ENCODE data around the gene RBBP9. TPM values are rescaled to one million over a fixed set of nuclear protein-coding genes. Genes with fewer than 3 reads are reported as not detected.
A peak's percentile ranks its signal among the peaks of the same experiment; 100 is the strongest.
"Not testable (repeated sequence)": the region's sequence is repeated elsewhere in the genome, so short reads cannot be mapped to it uniquely, and the experiment has no call there.

The RBBP9 gene
- total and polyA plus RNA-seq, 2 experiments from 2014 or later: 11.3 to 29.9 TPM

DNA sequence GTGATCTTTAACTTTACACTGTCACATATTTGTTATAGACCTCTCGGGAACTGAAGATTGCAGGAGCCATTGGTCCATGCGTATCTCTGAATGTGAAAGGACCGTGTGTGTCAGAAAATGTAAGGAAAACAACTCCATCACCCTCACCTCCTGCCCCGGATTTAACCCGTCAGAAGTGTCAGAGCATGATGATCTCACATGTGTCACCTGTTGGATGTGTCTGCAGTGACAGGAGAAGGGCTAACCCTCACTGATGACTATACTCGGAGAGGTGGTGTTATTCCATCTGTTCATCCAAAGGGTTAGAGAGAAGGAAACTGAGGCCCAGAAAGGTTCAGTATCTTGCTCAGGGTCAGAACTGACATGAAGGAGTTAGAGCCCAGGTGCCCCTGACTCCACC, 35.6 kb upstream of the RBBP9 start:
- Histone ChIP-seq H3K4me3 (no peak overlapping the region), H3K4me1 (ENCODE audit: insufficient read depth) (peaks cover 10% of the 10 kb centered on the region), H3F3A (ENCODE audit: insufficient read depth) (peaks cover 10% of the 10 kb centered on the region), H3K79me2 (ENCODE audit: insufficient read depth) (peaks cover 13% of the 10 kb centered on the region; the same call in 1 of the 2 replicates), H3K36me3 (ENCODE audit: low read depth) (peaks cover 45% of the 10 kb centered on the region), H4K20me1 (ENCODE audit: insufficient read depth) (no peaks in the 10 kb centered on the region), H3K9ac (no peak overlapping the region), H3K9me3 (ENCODE audit: low read depth) (no peaks in the 10 kb centered on the region), H3K27ac (no peak overlapping the region), H2AFZ (no peak overlapping the region), H3K9me2 (ENCODE audit: insufficient read depth) (no peaks in the 10 kb centered on the region), H3K27me3 (replicated peaks; ENCODE audit: insufficient read depth) (no peaks in the 10 kb centered on the region), H3K4me2 (ENCODE audit: unreplicated experiment) (no peak overlapping the region)
- WGBS, 2 experiments (ENCODE audit: low coverage in 1 of 2, low lambda C conversion rate in 2 of 2, missing lambda C conversion rate in 2 of 2): 94% methylated on average over 6 of the region's 6 CpGs
- no peak for DNase-seq
- in situ Hi-C loops (cut with MboI): no loop called here
- TF ChIP-seq EZH2phosphoT487 (IDR thresholded peaks at IDR 0.05; ENCODE audit: insufficient read depth, low read depth): no peak
- no peak for TF ChIP-seq EZH2 (IDR thresholded peaks at IDR 0.05; ENCODE audit: insufficient read depth, poor library complexity, severe bottlenecking)

DNA sequence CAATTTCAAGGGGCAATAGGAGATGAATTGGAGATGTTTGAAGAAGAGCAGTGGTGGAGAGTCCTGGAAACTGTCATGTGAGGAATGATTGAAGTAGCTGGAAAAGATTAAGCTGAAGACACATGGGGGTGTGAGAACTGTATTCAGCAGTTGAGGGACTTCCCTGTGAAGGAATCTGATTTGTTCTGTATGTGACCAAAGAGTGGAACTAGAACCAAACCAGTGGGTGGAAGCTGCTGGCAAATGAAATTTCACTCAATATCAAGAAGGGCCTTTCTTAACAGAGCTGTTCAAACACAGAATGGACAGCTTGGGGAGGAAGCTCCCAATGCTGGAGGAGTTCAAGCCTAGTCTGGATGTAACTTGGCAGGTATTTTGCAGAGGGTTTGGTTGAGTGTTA, 32.0 kb upstream of the RBBP9 start:
- H3K9me2 ChIP-seq (ENCODE audit: insufficient read depth): no peaks in the 10 kb centered on the region
- H3K4me2 ChIP-seq (ENCODE audit: unreplicated experiment): no peak overlapping the region
- H3F3A ChIP-seq (ENCODE audit: insufficient read depth): peaks cover 22% of the 10 kb centered on the region
- H2AFZ ChIP-seq: no peak overlapping the region
- peaks cover 13% of the 10 kb centered on the region; the same call in 1 of the 2 replicates for H3K79me2 ChIP-seq (ENCODE audit: insufficient read depth)
- no peak overlapping the region for H3K9ac ChIP-seq
- TF ChIP-seq EZH2 (IDR thresholded peaks at IDR 0.05; ENCODE audit: insufficient read depth, poor library complexity, severe bottlenecking) (no peak), EZH2phosphoT487 (IDR thresholded peaks at IDR 0.05; ENCODE audit: insufficient read depth, low read depth) (no peak)
- no peak overlapping the region for H3K4me3 ChIP-seq
- no peaks in the 10 kb centered on the region for H3K9me3 ChIP-seq (ENCODE audit: low read depth)
- in situ Hi-C loops (cut with MboI): no loop called here
- no peak for DNase-seq
- H4K20me1 ChIP-seq (ENCODE audit: insufficient read depth): no peaks in the 10 kb centered on the region
- H3K36me3 ChIP-seq (ENCODE audit: low read depth): peaks cover 51% of the 10 kb centered on the region
- no peak overlapping the region for H3K27ac ChIP-seq
- no peaks in the 10 kb centered on the region for H3K27me3 ChIP-seq (replicated peaks; ENCODE audit: insufficient read depth)
- peaks cover 36% of the 10 kb centered on the region for H3K4me1 ChIP-seq (ENCODE audit: insufficient read depth)

DNA sequence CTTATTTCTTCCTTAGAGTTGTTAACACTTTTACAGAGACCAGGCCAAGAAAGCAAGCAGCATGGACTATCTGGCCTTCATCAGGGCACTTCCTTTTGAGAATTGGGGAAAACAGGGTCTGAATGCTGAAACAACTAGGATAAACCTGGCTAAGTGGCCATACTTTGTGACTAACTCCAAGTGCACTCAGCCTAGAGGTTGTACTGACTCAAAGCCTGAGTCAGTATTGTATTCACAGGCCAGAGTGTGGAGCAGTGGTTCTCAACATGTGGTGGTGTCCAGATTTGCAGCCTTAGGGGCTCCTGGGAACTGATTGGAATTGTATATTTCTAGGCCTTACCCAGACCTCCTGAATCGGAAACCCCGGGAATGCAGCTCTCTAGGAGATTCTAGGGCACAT, 30.8 kb upstream of the RBBP9 start:
- H3F3A ChIP-seq (ENCODE audit: insufficient read depth): peaks cover 27% of the 10 kb centered on the region
- in situ Hi-C loops (cut with MboI): no loop called here
- no peak overlapping the region for H2AFZ ChIP-seq
- peak overlapping the region; percentile 46; the same call in 1 of the 2 replicates for H3K9ac ChIP-seq
- no peaks in the 10 kb centered on the region for H3K9me2 ChIP-seq (ENCODE audit: insufficient read depth)
- peaks cover 16% of the 10 kb centered on the region; the same call in 1 of the 2 replicates for H3K79me2 ChIP-seq (ENCODE audit: insufficient read depth)
- no peaks in the 10 kb centered on the region for H3K27me3 ChIP-seq (replicated peaks; ENCODE audit: insufficient read depth)
- H3K4me1 ChIP-seq (ENCODE audit: insufficient read depth): peaks cover 44% of the 10 kb centered on the region
- no peak for TF ChIP-seq EZH2phosphoT487 (IDR thresholded peaks at IDR 0.05; ENCODE audit: insufficient read depth, low read depth)
- no peak for TF ChIP-seq EZH2 (IDR thresholded peaks at IDR 0.05; ENCODE audit: insufficient read depth, poor library complexity, severe bottlenecking)
- peak; percentile 89 for DNase-seq
- no peaks in the 10 kb centered on the region for H4K20me1 ChIP-seq (ENCODE audit: insufficient read depth)
- H3K27ac ChIP-seq: peak overlapping the region; percentile 79
- peaks cover 50% of the 10 kb centered on the region for H3K36me3 ChIP-seq (ENCODE audit: low read depth)
- H3K4me2 ChIP-seq (ENCODE audit: unreplicated experiment): peak overlapping the region; percentile 38
- WGBS, 2 experiments (ENCODE audit: low coverage in 1 of 2, low lambda C conversion rate in 2 of 2, missing lambda C conversion rate in 2 of 2): 66 to 73% methylated on average over 2 of the region's 2 CpGs
- H3K4me3 ChIP-seq: no peak overlapping the region
- no peaks in the 10 kb centered on the region for H3K9me3 ChIP-seq (ENCODE audit: low read depth)

DNA sequence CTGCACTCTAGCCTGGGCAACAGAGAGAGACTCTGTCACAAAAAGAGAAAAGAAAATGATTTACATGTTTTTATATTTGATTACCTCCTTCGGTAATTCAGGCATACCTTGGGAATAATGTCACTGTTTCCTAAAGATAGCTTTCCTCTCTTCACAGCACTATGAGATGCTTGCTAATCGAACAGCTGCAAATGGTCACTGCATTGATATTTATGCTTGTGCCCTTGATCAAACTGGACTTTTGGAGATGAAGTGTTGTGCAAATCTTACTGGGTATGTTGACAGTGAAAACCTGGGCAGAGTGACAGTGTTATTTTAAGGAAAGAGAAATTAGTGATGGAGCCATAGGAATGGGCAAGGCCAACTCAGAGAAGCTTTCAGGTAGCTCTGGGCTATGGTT, 30.3 kb upstream of the RBBP9 start:
- DNase-seq: peak; percentile 28
- H2AFZ ChIP-seq: no peak overlapping the region
- TF ChIP-seq EZH2phosphoT487 (IDR thresholded peaks at IDR 0.05; ENCODE audit: insufficient read depth, low read depth): no peak
- TF ChIP-seq EZH2 (IDR thresholded peaks at IDR 0.05; ENCODE audit: insufficient read depth, poor library complexity, severe bottlenecking): no peak
- peak overlapping the region; percentile 38 for H3K4me2 ChIP-seq (ENCODE audit: unreplicated experiment)
- H3K27me3 ChIP-seq (replicated peaks; ENCODE audit: insufficient read depth): no peaks in the 10 kb centered on the region
- peaks cover 44% of the 10 kb centered on the region for H3K4me1 ChIP-seq (ENCODE audit: insufficient read depth)
- 79 to 81% methylated on average over 2 of the region's 2 CpGs for WGBS, 2 experiments (ENCODE audit: low coverage in 1 of 2, low lambda C conversion rate in 2 of 2, missing lambda C conversion rate in 2 of 2)
- H3K79me2 ChIP-seq (ENCODE audit: insufficient read depth): peaks cover 16% of the 10 kb centered on the region; the same call in 1 of the 2 replicates
- peak overlapping the region; percentile 46; the same call in 1 of the 2 replicates for H3K9ac ChIP-seq
- no peaks in the 10 kb centered on the region for H3K9me2 ChIP-seq (ENCODE audit: insufficient read depth)
- H4K20me1 ChIP-seq (ENCODE audit: insufficient read depth): no peaks in the 10 kb centered on the region
- H3K27ac ChIP-seq: peak overlapping the region; percentile 79
- in situ Hi-C loops (cut with MboI): no loop called here
- no peaks in the 10 kb centered on the region for H3K9me3 ChIP-seq (ENCODE audit: low read depth)
- no peak overlapping the region for H3K4me3 ChIP-seq
- peaks cover 45% of the 10 kb centered on the region for H3K36me3 ChIP-seq (ENCODE audit: low read depth)
- H3F3A ChIP-seq (ENCODE audit: insufficient read depth): peaks cover 27% of the 10 kb centered on the region

DNA sequence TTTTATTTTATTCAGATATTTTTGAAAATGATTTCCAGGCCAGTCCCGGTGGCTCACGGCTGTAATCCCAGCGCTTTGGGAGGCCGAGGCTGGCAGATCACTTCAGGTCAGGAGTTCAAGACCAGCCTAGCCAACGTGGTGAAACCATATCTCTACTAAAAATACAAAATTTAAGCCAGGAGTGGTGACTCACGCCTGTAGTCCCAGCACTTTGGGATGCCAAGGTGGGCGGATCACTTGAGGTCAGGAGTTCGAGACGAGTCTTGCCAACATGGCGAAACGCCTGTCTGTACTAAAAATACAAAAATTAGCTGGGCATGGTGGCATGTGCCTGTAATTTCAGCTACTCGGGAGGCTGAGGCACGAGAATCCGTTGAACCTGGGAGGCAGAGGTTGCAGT, 29.7 kb upstream of the RBBP9 start:
- H3K9me2 ChIP-seq (ENCODE audit: insufficient read depth); H3K9me3 ChIP-seq (ENCODE audit: low read depth); H3K27me3 ChIP-seq (replicated peaks; ENCODE audit: insufficient read depth); in situ Hi-C loops (cut with MboI); H3K4me2 ChIP-seq (ENCODE audit: unreplicated experiment); H3K9ac ChIP-seq; H2AFZ ChIP-seq; H4K20me1 ChIP-seq (ENCODE audit: insufficient read depth); H3K4me3 ChIP-seq: not testable (repeated sequence)
- Histone ChIP-seq H3K79me2 (ENCODE audit: insufficient read depth) (peaks cover 16% of the 10 kb centered on the region; the same call in 1 of the 2 replicates), H3F3A (ENCODE audit: insufficient read depth) (peaks cover 27% of the 10 kb centered on the region), H3K4me1 (ENCODE audit: insufficient read depth) (peaks cover 50% of the 10 kb centered on the region), H3K36me3 (ENCODE audit: low read depth) (peaks cover 40% of the 10 kb centered on the region), H3K27ac (peak overlapping the region; percentile 79)
- WGBS, 2 experiments (ENCODE audit: low coverage in 1 of 2, low lambda C conversion rate in 2 of 2, missing lambda C conversion rate in 2 of 2): 74 to 77% methylated on average over 14 of the region's 14 CpGs
- DNase-seq: peak; percentile 24
